BE2C (cell line): ENCODE measurements around the gene COL6A3.

Source experiments
- DNase-seq: peaks from one replicate; pipeline ENCODE4 v3.0.0-alpha.2; 2020
- H3K27me3 ChIP-seq: fragments of 250-450 bp; sonication (Bioruptor Pico); 2 replicates; pipeline ENCODE4 v1.5.1; 2020; ENCODE audit warnings: mild to moderate bottlenecking
- H3K36me3 ChIP-seq: fragments of 250-450 bp; sonication (Bioruptor Pico); 2 replicates; pipeline ENCODE4 v1.5.1; 2020; ENCODE audit warnings: mild to moderate bottlenecking
- H3K4me1 ChIP-seq: fragments of 250-450 bp; sonication (Bioruptor Pico); 2 replicates; pipeline ENCODE4 v1.5.1; 2020
- H3K4me3 ChIP-seq: 2 replicates; pipeline ENCODE4 v1.5.1; 2011; ENCODE audit warnings: low read depth, low read length
- H3K9me3 ChIP-seq: fragments of 250-450 bp; sonication (Bioruptor Pico); 2 replicates; pipeline ENCODE4 v1.5.1; 2020
- TF ChIP-seq, protein P1 (sequence below): IDR thresholded peaks from 2 replicates; pipeline ENCODE4 v1.5.1; 2012; ENCODE audit warnings: mild to moderate bottlenecking, low read depth, low read length

Gene COL6A3

GRCh38 chr2:237290261-237290660 is 123.7 kb downstream of the COL6A3 start:
- TF ChIP-seq, protein P1, sequence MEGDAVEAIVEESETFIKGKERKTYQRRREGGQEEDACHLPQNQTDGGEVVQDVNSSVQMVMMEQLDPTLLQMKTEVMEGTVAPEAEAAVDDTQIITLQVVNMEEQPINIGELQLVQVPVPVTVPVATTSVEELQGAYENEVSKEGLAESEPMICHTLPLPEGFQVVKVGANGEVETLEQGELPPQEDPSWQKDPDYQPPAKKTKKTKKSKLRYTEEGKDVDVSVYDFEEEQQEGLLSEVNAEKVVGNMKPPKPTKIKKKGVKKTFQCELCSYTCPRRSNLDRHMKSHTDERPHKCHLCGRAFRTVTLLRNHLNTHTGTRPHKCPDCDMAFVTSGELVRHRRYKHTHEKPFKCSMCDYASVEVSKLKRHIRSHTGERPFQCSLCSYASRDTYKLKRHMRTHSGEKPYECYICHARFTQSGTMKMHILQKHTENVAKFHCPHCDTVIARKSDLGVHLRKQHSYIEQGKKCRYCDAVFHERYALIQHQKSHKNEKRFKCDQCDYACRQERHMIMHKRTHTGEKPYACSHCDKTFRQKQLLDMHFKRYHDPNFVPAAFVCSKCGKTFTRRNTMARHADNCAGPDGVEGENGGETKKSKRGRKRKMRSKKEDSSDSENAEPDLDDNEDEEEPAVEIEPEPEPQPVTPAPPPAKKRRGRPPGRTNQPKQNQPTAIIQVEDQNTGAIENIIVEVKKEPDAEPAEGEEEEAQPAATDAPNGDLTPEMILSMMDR = no peak
- no peaks in the 10 kb centered on the region for H3K36me3 ChIP-seq
- no peaks in the 10 kb centered on the region for H3K9me3 ChIP-seq
- no peaks in the 10 kb centered on the region for H3K27me3 ChIP-seq
- no peak for DNase-seq
- peaks cover 15% of the 10 kb centered on the region for H3K4me1 ChIP-seq
- H3K4me3 ChIP-seq = no peak overlapping the region

GRCh38 chr2:237289139-237289538 is 124.8 kb downstream of the COL6A3 start:
- H3K36me3 ChIP-seq = no peaks in the 10 kb centered on the region
- H3K9me3 ChIP-seq = no peaks in the 10 kb centered on the region
- TF ChIP-seq, protein P1 = no peak
- peaks cover 15% of the 10 kb centered on the region for H3K4me1 ChIP-seq
- H3K4me3 ChIP-seq = no peak overlapping the region
- DNase-seq = no peak
- H3K27me3 ChIP-seq = no peaks in the 10 kb centered on the region

- Histone ChIP-seq H3K27me3 (no peaks in the 10 kb centered on the region), H3K4me3 (no peak overlapping the region), H3K36me3 (no peaks in the 10 kb centered on the region), H3K9me3 (no peaks in the 10 kb centered on the region), H3K4me1 (peaks cover 15% of the 10 kb centered on the region)
- no peak for DNase-seq
- TF ChIP-seq, protein P1 = no peak
Observed at GRCh38 chr2:237287872-237288271, 126.1 kb downstream of the COL6A3 start.

GRCh38 chr2:237283131-237283928 is 130.6 kb downstream of the COL6A3 start:
- no peak overlapping the region for H3K4me3 ChIP-seq
- H3K4me1 ChIP-seq = peaks cover 14% of the 10 kb centered on the region
- H3K27me3 ChIP-seq = no peaks in the 10 kb centered on the region
- H3K9me3 ChIP-seq = no peaks in the 10 kb centered on the region; the same call in 1 of the 2 replicates
- H3K36me3 ChIP-seq = no peaks in the 10 kb centered on the region
- no peak for DNase-seq
- TF ChIP-seq, protein P1 = no peak

- peaks cover 19% of the 10 kb centered on the region for H3K4me1 ChIP-seq
- H3K27me3 ChIP-seq = no peaks in the 10 kb centered on the region
- no peaks in the 10 kb centered on the region for H3K36me3 ChIP-seq
- H3K4me3 ChIP-seq = no peak overlapping the region
- TF ChIP-seq, protein P1 = no peak
- no peaks in the 10 kb centered on the region; the same call in 1 of the 2 replicates for H3K9me3 ChIP-seq
- DNase-seq = no peak
Observed at GRCh38 chr2:237282568-237283128, 131.3 kb downstream of the COL6A3 start.

DNA sequence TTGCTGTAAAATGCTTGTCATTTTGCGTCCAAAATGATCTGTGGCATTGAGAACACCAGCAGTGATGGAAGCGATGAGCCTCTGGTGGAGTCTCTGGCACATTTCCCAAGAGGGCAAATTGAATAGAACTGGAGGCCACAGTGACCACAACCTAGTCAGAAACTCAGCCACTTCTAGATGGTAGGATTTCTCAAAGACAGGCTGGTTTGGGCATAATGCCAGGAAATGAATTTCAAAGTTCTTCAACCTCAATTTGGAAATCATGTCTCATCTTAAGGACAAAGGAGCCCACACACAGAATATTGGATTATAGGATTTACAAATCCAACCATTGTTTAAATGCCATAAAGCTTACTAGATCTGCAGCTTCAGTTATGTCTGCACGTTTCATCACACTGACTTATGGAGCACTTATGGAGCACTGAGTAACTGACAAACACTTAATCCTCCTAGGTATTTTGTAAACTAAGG is 132.1 kb downstream of the COL6A3 start:
- TF ChIP-seq, protein P1 = no peak
- no peaks in the 10 kb centered on the region for H3K27me3 ChIP-seq
- peaks cover 22% of the 10 kb centered on the region for H3K4me1 ChIP-seq
- DNase-seq = no peak
- H3K4me3 ChIP-seq = no peak overlapping the region
- no peaks in the 10 kb centered on the region for H3K36me3 ChIP-seq
- H3K9me3 ChIP-seq = no peaks in the 10 kb centered on the region; the same call in 1 of the 2 replicates
